ENCODE results near the gene TRIM31.

TRIM31 gene

GRCh38 chr6:30112402-30112994, 392 bp downstream of the TRIM31 start:
- Histone ChIP-seq H3K4me1 (ENCODE audit: control insufficient read depth, low read length) (no peaks in the 10 kb centered on the region), H3K4me3 (ENCODE audit: low read length) (no peak overlapping the region), H3K36me3 (ENCODE audit: control insufficient read depth, low read length) (no peaks in the 10 kb centered on the region), H3F3A (ENCODE audit: control insufficient read depth, insufficient read depth) (no peaks in the 10 kb centered on the region), H3K9me2 (replicated peaks; ENCODE audit: control insufficient read depth, low read length) (no peaks in the 10 kb centered on the region), H3K79me2 (ENCODE audit: control insufficient read depth, low read length) (no peaks in the 10 kb centered on the region), H3K4me2 (ENCODE audit: low read length) (no peak overlapping the region), H3K9me3 (ENCODE audit: control insufficient read depth, insufficient read depth, low read length) (no peaks in the 10 kb centered on the region), H3K27me3 (ENCODE audit: control insufficient read depth, low read length) (peaks cover 41% of the 10 kb centered on the region), H4K20me1 (ENCODE audit: control insufficient read depth, insufficient read depth, low read depth, low read length) (no peaks in the 10 kb centered on the region), H3K27ac (ENCODE audit: low read depth, low read length) (no peak overlapping the region)
- TF ChIP-seq CTCF (IDR thresholded peaks at IDR 0.05; ENCODE audit: low read depth, low read length, poor library complexity, severe bottlenecking) (no peak), EZH2phosphoT487 (IDR thresholded peaks at IDR 0.05; ENCODE audit: borderline replicate concordance, low read length) (no peak)

GRCh38 chr6:30111266-30111856, 1.5 kb downstream of the TRIM31 start:
- no peak overlapping the region for H3K4me2 ChIP-seq (ENCODE audit: low read length)
- H3K79me2 ChIP-seq (ENCODE audit: control insufficient read depth, low read length): no peaks in the 10 kb centered on the region
- H3K9me2 ChIP-seq (replicated peaks; ENCODE audit: control insufficient read depth, low read length): no peaks in the 10 kb centered on the region
- H3F3A ChIP-seq (ENCODE audit: control insufficient read depth, insufficient read depth): no peaks in the 10 kb centered on the region
- no peaks in the 10 kb centered on the region for H4K20me1 ChIP-seq (ENCODE audit: control insufficient read depth, insufficient read depth, low read depth, low read length)
- no peak overlapping the region for H3K27ac ChIP-seq (ENCODE audit: low read depth, low read length)
- TF ChIP-seq CTCF (IDR thresholded peaks at IDR 0.05; ENCODE audit: low read depth, low read length, poor library complexity, severe bottlenecking) (no peak), EZH2phosphoT487 (IDR thresholded peaks at IDR 0.05; ENCODE audit: borderline replicate concordance, low read length) (no peak)
- H3K4me3 ChIP-seq (ENCODE audit: low read length): no peak overlapping the region
- H3K27me3 ChIP-seq (ENCODE audit: control insufficient read depth, low read length): peaks cover 43% of the 10 kb centered on the region
- no peaks in the 10 kb centered on the region for H3K36me3 ChIP-seq (ENCODE audit: control insufficient read depth, low read length)
- no peaks in the 10 kb centered on the region for H3K4me1 ChIP-seq (ENCODE audit: control insufficient read depth, low read length)
- no peaks in the 10 kb centered on the region for H3K9me3 ChIP-seq (ENCODE audit: control insufficient read depth, insufficient read depth, low read length)

- Histone ChIP-seq H3K4me1 (ENCODE audit: control insufficient read depth, low read length) (peaks cover 31% of the 10 kb centered on the region), H3K9me3 (ENCODE audit: control insufficient read depth, insufficient read depth, low read length) (no peaks in the 10 kb centered on the region), H3K27me3 (ENCODE audit: control insufficient read depth, low read length) (peaks cover 57% of the 10 kb centered on the region), H3K9me2 (replicated peaks; ENCODE audit: control insufficient read depth, low read length) (no peaks in the 10 kb centered on the region), H3K79me2 (ENCODE audit: control insufficient read depth, low read length) (no peaks in the 10 kb centered on the region), H4K20me1 (ENCODE audit: control insufficient read depth, insufficient read depth, low read depth, low read length) (no peaks in the 10 kb centered on the region), H3K4me3 (ENCODE audit: low read length) (no peak overlapping the region), H3K27ac (ENCODE audit: low read depth, low read length) (no peak overlapping the region), H3K36me3 (ENCODE audit: control insufficient read depth, low read length) (no peaks in the 10 kb centered on the region), H3F3A (ENCODE audit: control insufficient read depth, insufficient read depth) (peaks cover 4% of the 10 kb centered on the region; the same call in 1 of the 2 replicates), H3K4me2 (ENCODE audit: low read length) (no peak overlapping the region)
- TF ChIP-seq EZH2phosphoT487 (IDR thresholded peaks at IDR 0.05; ENCODE audit: borderline replicate concordance, low read length) (no peak), CTCF (IDR thresholded peaks at IDR 0.05; ENCODE audit: low read depth, low read length, poor library complexity, severe bottlenecking) (no peak)
Measured at GRCh38 chr6:30104661-30105060, 8.2 kb downstream of the TRIM31 start.

All from DOHH2 (cell line).